ENCODE measurements around the gene PGAP1.

- TF ChIP-seq EZH2 (IDR thresholded peaks at IDR 0.05; ENCODE audit: borderline replicate concordance, low read length) = no peak
- TF ChIP-seq CTCF (conservative IDR thresholded peaks at IDR 0.05 in 1 of 2, IDR thresholded peaks at IDR 0.05 in 1 of 2; ENCODE audit: extremely low read depth in 1 of 2, insufficient read depth in 1 of 2, low read depth in 1 of 2, low read length in 2 of 2) = no peak
Observed at GRCh38 chr2:196836440-196836839, 90.1 kb downstream of the PGAP1 start.

Measured in mammary epithelial cell (primary cell).